SU-DHL-6 (cell line): Measurements from ENCODE around the gene B4GALT5.

Experiments used
- H2AFZ ChIP-seq: fragments of 200-600 bp; sonication (generic); 2 replicates; pipeline ENCODE4 v1.6.1; 2014; ENCODE audit warnings: low read depth, mild to moderate bottlenecking, moderate library complexity, mixed read lengths, antibody characterized with exemption, low read length; ENCODE audit not compliant: severe bottlenecking
- H3F3A ChIP-seq: fragments of 200-600 bp; shearing (Covaris generic); 2 replicates; pipeline ENCODE4 v1.6.0; 2016; ENCODE audit warnings: antibody characterized with exemption, mild to moderate bottlenecking; ENCODE audit not compliant: insufficient read depth
- H3K27ac ChIP-seq: fragments of 200-600 bp; sonication (generic); 2 replicates; pipeline ENCODE4 v1.5.1; 2016; ENCODE audit warnings: low read depth, mild to moderate bottlenecking, low read length, moderate library complexity, mixed read lengths
- H3K27me3 ChIP-seq: fragments of 200-600 bp; sonication (generic), shearing (Covaris generic); 2 replicates; pipeline ENCODE4 v1.6.0; 2014; ENCODE audit warnings: mild to moderate bottlenecking, low read length
- H3K36me3 ChIP-seq: fragments of 200-600 bp; sonication (generic); 2 replicates; pipeline ENCODE4 v1.6.1; 2014; ENCODE audit warnings: mild to moderate bottlenecking, low read length, mixed read lengths
- H3K4me2 ChIP-seq: fragments of 300-600, 200-600 bp; shearing (Covaris generic), sonication (generic); 2 replicates; pipeline ENCODE4 v1.6.0; 2014; ENCODE audit warnings: low read length, low read depth, mild to moderate bottlenecking; ENCODE audit not compliant: poor library complexity, severe bottlenecking
- H3K4me3 ChIP-seq: fragments of 200-600 bp; sonication (generic); 2 replicates; pipeline ENCODE4 v1.5.1; 2014; ENCODE audit warnings: antibody characterized with exemption, low read length, mild to moderate bottlenecking, mixed read lengths; ENCODE audit not compliant: insufficient read depth, poor library complexity, severe bottlenecking
- H3K79me2 ChIP-seq: fragments of 200-600 bp; sonication (generic); 2 replicates; pipeline ENCODE4 v1.6.1; 2014; ENCODE audit warnings: mild to moderate bottlenecking, low read length, moderate library complexity; ENCODE audit not compliant: insufficient read depth
- H3K9ac ChIP-seq: fragments of 200-600 bp; sonication (generic); 2 replicates; pipeline ENCODE4 v1.7.0; 2014; ENCODE audit warnings: mild to moderate bottlenecking, low read length
- H3K9me2 ChIP-seq: fragments of 200-600 bp; sonication (generic); replicated peaks from 2 replicates; pipeline ENCODE4 v1.6.1; 2014; ENCODE audit warnings: low read length; ENCODE audit not compliant: insufficient read depth
- H3K9me3 ChIP-seq: fragments of 200-600 bp; sonication (generic); 2 replicates; pipeline ENCODE4 v1.6.1; 2014; ENCODE audit warnings: low read length, mixed read lengths; ENCODE audit not compliant: insufficient read depth
- H4K20me1 ChIP-seq: fragments of 200-600 bp; sonication (generic); 2 replicates; pipeline ENCODE4 v1.6.1; 2014; ENCODE audit warnings: low read depth, mild to moderate bottlenecking, antibody characterized with exemption, low read length, moderate library complexity, mixed read lengths
- EZH2phosphoT487 ChIP-seq: fragments of 200-600 bp; sonication (generic), shearing (Covaris generic); conservative IDR thresholded peaks from 2 replicates; pipeline ENCODE4 v1.6.1; 2018; ENCODE audit warnings: mild to moderate bottlenecking, antibody characterized with exemption, low read length, moderate library complexity, mixed read lengths
- TF ChIP-seq, protein P1 (sequence below): fragments of 200-600 bp; sonication (generic); IDR thresholded peaks from one replicate; pipeline ENCODE4 v1.5.1; 2017; ENCODE audit warnings: antibody characterized with exemption, mild to moderate bottlenecking, low read length, moderate library complexity; ENCODE audit not compliant: insufficient read depth, poor library complexity, severe bottlenecking

Gene B4GALT5

DNA sequence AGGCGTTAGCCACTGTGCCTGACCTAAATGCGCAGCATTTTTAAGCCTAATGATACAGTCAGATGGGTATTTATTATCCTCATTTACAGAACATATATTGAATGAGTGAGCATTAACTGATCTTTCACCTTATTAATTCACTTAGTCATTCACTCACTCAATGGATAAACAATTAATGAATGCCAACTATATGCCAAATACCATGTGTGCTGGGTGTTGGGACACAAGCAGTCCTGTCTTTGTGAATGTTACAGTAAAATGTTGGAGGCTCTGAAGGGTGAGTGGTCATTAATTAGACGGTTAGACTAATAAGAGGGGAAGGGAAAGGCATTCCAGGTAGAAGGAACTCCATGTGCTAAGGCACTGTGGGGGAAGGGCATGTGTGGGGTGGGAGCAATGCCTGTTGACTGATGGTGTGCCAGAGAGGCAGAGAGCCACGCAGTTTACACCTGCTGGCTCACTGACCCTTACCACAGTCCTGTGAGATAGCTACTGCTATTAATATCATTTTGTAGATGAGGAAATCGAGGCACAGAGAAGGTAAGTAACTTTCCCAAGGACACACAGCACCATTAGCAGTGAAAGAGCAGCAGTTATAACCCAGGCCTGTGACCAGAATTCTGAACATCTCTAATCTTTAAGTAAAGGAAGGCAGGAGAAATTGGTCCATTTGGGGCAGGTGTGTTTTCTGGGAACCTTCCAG is 38.7 kb upstream of the B4GALT5 start:
- peak overlapping the region; percentile 57 for H3K4me2 ChIP-seq

DNA sequence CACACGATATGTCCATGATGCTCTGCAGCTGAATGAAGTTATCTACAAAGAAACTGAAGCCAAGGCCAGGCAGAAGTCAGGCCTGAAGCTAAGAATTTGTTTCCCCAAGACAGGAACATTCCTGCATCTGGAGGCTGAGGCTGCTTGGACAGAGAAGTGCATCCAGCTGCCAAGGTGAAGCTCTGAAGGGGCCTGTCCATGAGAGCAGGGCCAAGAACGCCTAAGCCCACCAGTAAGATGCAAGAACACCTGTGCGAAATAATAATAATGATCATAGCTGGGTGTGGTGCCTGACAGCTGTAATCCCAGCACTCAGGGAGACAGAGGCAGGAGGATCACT is 37.7 kb upstream of the B4GALT5 start:
- H3K9me3 ChIP-seq = no peaks in the 10 kb centered on the region
- H3K27me3 ChIP-seq = no peaks in the 10 kb centered on the region
- H4K20me1 ChIP-seq = no peaks in the 10 kb centered on the region
- peak overlapping the region; percentile 57 for H3K4me2 ChIP-seq
- H3F3A ChIP-seq = peaks cover 34% of the 10 kb centered on the region
- peak overlapping the region; percentile 40 for H3K9ac ChIP-seq
- H3K79me2 ChIP-seq = no peaks in the 10 kb centered on the region
- no peak overlapping the region for H2AFZ ChIP-seq
- peak overlapping the region; percentile 94 for H3K27ac ChIP-seq
- H3K36me3 ChIP-seq = no peaks in the 10 kb centered on the region
- TF ChIP-seq, protein P1, sequence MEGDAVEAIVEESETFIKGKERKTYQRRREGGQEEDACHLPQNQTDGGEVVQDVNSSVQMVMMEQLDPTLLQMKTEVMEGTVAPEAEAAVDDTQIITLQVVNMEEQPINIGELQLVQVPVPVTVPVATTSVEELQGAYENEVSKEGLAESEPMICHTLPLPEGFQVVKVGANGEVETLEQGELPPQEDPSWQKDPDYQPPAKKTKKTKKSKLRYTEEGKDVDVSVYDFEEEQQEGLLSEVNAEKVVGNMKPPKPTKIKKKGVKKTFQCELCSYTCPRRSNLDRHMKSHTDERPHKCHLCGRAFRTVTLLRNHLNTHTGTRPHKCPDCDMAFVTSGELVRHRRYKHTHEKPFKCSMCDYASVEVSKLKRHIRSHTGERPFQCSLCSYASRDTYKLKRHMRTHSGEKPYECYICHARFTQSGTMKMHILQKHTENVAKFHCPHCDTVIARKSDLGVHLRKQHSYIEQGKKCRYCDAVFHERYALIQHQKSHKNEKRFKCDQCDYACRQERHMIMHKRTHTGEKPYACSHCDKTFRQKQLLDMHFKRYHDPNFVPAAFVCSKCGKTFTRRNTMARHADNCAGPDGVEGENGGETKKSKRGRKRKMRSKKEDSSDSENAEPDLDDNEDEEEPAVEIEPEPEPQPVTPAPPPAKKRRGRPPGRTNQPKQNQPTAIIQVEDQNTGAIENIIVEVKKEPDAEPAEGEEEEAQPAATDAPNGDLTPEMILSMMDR = no peak
- no peak for TF ChIP-seq EZH2phosphoT487
- H3K9me2 ChIP-seq = no peaks in the 10 kb centered on the region
- H3K4me3 ChIP-seq = no peak overlapping the region

More for the DNA sequence above, 38.7 kb upstream of the B4GALT5 start:
- peaks cover 34% of the 10 kb centered on the region for H3F3A ChIP-seq
- no peak overlapping the region for H2AFZ ChIP-seq
- no peaks in the 10 kb centered on the region for H3K36me3 ChIP-seq
- no peak for TF ChIP-seq EZH2phosphoT487
- TF ChIP-seq, protein P1 = no peak
- H3K9ac ChIP-seq = peak overlapping the region; percentile 40; the same call in 1 of the 2 replicates
- no peak overlapping the region for H3K4me3 ChIP-seq
- no peaks in the 10 kb centered on the region for H3K79me2 ChIP-seq
- H3K27ac ChIP-seq = peak overlapping the region; percentile 94
- H3K9me3 ChIP-seq = no peaks in the 10 kb centered on the region
- no peaks in the 10 kb centered on the region for H3K27me3 ChIP-seq
- no peaks in the 10 kb centered on the region for H4K20me1 ChIP-seq
- H3K9me2 ChIP-seq = no peaks in the 10 kb centered on the region

DNA sequence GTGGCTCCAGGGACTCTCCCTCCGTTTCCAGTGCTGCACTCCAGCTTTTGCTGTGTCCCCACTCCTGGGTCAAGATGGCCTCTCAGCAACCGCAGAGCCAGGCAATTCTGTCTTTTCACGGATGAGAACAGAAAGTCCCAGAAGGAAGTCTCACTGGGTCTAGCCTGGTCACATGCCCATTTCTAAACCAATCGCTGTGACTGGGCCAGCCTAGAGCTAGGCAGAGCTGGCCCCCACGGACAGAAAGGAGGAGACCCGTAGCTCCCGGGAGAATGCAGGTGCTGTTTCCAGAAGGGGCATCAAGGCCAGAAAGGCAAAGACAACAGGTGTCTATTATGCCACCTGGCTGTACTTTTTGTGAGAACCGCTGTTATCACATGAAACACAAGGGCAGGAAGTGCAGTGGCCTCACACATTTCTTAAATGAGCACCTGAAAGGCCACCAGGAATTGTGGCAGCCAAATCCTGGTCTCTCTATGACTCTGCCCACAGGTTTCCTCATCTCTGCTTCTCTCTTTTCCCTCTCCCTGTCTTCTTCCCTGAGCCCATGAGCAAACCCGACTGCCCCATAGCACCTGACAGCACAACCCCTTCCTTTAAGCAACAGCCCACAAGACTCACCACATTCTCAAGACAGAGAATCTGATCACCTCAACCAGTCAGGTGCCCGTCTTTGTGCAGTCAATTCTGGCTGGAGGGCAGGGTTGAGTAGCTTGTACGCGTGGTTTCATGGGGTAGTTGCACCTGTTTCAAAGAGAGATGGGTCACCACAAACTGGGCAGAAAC is 37.1 kb upstream of the B4GALT5 start:
- Histone ChIP-seq H3K27me3 (no peaks in the 10 kb centered on the region), H3F3A (peaks cover 32% of the 10 kb centered on the region), H3K4me3 (no peak overlapping the region), H3K9me3 (no peaks in the 10 kb centered on the region), H4K20me1 (no peaks in the 10 kb centered on the region), H3K9ac (peak overlapping the region; percentile 40), H3K4me2 (peak overlapping the region; percentile 57), H3K27ac (peak overlapping the region; percentile 94), H3K79me2 (no peaks in the 10 kb centered on the region), H3K36me3 (no peaks in the 10 kb centered on the region), H3K9me2 (no peaks in the 10 kb centered on the region), H2AFZ (peak overlapping the region; percentile 57)
- TF ChIP-seq EZH2phosphoT487 = no peak
- TF ChIP-seq, protein P1 = no peak
